GM19193 (cell line): ENCODE measurements around the gene HOXD3.

Experiments
- POLR2A ChIP-seq: IDR thresholded peaks from 4 replicates; pipeline ENCODE4 v1.6.1; 2011; ENCODE audit not compliant: insufficient read depth, insufficient read length; ENCODE audit errors: extremely low read depth

HOXD3 gene

DNA sequence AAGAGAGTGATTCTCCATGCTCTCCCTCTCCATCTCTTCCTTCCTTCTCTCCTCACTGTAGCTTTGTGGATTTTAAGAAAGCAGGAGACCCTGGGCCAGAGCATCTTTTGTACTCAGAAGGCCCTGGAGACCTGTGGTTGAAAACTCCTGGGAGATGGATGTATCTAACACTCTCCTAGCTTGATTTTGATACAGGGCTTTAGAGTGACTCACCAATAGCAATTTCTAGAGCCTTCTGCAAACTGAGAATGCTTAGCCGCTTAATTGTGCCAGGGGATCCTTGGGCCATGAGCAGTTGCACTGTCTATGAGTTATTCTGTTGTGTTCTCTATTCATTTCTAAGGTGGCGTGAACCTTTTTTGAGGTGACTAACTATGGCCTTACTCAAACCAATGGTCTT, 49.0 kb downstream of the HOXD3 start:
- no peak for TF ChIP-seq POLR2A

DNA sequence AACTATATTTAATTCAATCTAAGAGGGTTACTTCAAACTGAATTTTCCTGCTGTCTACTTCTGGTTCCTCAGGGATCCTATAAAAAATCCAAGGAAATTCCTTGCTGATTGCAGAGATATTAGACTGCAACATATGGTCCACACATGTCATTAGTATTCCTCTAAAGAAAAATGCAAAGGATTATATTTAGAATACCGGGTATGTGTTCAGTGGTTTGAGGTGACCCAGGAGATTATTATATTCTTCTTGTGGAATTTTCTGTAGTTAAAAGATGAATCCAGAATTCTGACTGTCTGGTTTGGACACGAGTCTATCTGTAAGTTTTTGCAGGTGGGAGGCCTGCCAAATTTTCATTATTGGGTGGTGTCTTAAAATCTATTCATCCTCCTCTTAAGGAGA, 49.6 kb downstream of the HOXD3 start:
- no peak for TF ChIP-seq POLR2A

DNA sequence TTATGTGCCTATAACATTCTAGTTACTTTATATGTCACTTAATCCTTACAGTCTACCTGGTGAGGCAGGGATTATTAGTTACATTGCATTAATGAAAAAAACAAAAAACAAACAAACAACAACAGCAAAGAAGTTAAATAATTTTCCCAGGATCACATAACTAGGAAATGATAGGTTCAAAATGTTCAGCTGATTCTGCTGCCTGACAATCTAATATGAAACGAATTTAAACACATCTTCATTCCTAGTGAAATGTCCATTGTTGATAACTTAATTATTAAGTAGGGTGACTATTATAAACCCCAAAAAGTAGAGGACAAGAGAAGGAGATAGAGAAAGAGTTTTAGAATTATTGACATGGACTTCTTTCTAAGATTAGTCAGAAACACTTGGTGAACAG, 54.0 kb downstream of the HOXD3 start:
- TF ChIP-seq POLR2A, result no peak

DNA sequence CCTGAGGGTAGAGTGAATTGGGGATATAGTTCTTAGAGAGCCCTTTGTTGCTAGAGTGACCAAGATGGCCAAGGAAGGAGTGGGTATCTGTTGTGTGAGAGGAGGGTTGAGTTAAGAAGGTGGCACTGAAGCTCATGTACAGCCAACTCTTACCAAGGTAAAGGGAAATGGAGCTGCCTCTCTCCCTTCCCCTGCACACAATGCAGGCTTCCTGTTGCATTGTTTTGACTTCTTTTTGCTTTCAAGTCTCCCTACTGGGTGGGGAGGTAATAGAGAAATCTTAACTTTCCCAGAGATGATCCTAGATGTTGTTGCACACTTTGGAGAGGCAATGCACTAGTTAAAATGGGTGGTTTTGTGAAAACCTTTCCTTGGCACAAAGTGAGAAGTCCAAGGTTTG, 55.2 kb downstream of the HOXD3 start:
- TF ChIP-seq POLR2A, result no peak

DNA sequence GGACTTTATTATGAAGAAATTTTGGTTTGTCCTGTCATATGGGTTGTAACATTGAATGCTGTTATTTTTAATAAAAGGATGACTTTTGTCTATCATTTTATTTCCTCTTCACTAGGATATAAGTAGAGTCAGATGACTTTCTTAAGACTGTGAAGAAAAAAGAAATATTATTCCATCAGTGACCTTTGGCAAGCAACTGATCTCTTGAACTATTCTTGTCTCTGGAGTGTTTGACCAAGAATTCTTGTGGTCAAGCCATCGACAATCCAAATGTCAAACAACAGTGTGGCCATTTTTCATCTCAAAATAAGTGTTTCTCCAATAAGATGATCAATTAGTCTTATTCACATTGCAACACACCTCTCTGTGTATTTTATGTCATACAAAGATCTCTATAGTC, 56.3 kb downstream of the HOXD3 start:
- TF ChIP-seq POLR2A, result no peak
